Left colon (tissue), 2 donors: Measurements from ENCODE around the gene FSIP2. TPM values are rescaled to one million over a fixed set of nuclear protein-coding genes. Genes with fewer than 3 reads are reported as not detected.

Experiments used
- ATAC-seq: fragments of 200-7000 bp; cut with Tn5 transposase; one replicate; pipeline ENCODE4 v1.9.1; 2020; ENCODE audit warnings: mild to moderate bottlenecking, moderate library complexity
- DNase-seq, 2 donors: peaks; one replicate each; pipeline ENCODE4 v3.0.0-alpha.2; 2020
- intact Hi-C, 2 donors: fragments of 100-400 bp; cut with DNase I in 1 of 2; cut with micrococcal nuclease in 1 of 2; formaldehyde crosslinking; loops; one replicate each; pipeline versions ENCODE4 v1.11.2 to v1.14.0; 2022; cut with DNase I, micrococcal nuclease
- long read RNA-seq: library from polyadenylated mRNA; unstranded; transcript quantifications from one replicate; pipeline ENCODE4 v2.0.0, GENCODE V29; 2021
- total RNA-seq, 2 donors: library from RNA; stranded (reverse); fragmentation: NEBNext Ultra II Directional; extraction: Animal tissue kit (Norgen Biotek cat#: 25700); gene quantifications; one replicate each; pipeline ENCODE4 v1.2.1, GENCODE V29; 2021
- donor health status: DM: no; HTN: no; CAD: no.
- donor health status: DM: yes; HTN: yes; CAD: no.

FSIP2 gene, protein sequence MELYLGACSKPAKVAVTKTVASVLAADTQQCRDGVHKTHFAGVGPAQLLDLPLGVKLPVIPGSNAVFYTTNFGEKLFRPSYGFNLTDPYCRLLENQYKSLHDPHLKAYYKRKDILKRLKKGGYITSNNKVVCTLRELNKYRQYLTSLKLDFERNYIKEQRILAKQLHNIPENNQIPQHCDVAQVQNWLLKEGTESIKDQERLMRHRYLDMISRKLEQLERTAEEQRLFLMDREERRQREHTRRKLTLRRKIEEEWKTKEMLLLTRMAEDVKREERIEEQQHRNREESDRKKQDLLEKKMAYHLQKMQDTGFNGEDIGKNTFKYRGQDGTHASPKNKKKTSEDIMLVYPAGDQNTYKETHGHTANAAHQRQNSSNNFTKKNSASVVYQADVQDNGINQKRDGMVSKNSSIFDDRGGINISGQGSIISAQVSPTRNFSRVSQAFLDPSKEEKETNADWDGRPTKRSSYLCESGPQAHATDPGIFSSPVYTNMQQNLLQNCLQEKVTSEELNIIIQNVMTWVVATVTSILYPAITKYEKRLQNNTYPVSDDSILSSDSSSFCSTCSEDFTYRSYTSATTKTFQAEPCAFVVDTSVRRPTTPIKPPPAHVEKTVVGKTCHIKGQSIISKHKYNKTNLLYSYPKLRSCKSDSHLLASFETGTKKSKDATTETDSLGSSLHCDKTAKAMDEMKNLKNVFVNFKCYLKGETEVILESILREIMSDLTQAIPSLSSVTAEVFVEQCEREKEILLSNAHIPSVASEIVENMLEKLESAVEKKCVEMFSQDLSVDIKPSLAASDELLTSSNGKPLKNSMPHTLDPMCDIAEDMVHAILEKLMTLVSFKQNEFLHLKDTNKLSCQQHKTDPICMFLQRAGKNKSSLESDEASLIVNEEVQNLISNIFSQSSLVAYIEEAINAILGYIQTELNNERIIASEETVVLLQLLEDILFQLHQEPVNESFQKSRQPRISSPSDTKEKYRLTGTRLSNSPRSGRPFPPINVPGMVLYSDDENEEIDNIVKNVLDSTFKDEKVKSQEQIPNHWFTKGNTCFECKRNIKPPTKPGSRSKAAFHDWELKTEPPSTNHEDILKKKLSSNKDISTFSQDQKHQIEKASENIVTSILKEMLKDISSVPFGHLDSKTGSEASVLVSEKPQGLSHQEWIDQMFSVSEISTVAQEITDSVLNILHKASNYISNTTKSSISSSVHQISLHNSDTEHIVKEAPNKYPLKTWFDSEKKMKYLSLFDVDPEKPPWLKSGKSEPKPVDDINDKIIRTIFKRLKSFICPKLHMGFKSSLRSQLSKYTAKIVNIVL (N-terminal part only)
- 10 to 100 TPM; 10.6 to 17.2 TPM for total RNA-seq
- long read RNA-seq, partial matches to known transcripts, result 0 of 9 reads
- long read RNA-seq, other reads (novel, unspliced or antisense), result 9 of 9 reads

DNA sequence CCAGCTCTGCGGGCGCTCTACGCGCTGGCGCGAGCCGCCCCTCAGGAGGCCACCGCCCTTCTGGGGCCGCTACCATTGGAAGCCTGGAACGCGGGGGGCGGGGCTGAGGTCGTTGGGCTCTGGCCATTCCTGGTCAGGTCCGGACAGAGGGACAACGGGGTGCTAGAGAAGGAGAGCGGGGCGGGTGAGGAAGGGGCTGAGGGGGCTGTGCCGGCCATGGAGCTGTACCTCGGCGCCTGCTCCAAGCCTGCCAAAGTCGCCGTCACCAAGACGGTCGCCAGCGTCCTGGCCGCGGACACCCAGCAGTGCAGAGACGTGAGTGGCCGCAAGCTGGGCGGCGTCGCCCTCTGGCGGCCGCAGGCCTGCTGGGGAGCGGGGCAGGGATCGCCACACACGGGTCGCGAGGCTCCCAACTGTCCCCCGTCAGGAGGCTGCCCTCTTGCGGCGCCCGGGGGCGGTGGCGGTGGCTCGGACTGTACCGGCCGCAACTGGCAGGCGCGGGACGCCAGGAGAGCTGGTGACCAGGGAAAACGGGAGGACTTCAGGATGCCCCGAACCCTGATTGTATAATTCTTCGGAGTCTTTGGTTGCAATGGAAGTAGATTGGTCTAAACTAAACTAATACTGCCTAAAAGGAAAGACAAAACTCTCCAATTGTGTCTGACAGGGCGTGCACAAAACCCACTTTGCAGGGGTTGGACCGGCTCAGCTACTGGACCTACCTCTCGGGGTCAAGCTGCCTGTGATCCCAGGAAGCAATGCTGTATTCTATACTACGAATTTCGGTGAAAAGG lies at the start of gene FSIP2:
TSS of gene FSIP2 (plus strand) at position 126 of the 794 bp plus-strand sequence. CDS start at position 217, 91 bp downstream.
- ATAC-seq (peak; percentile 99), DNase-seq (peak; percentile 75 to 83)
- intact Hi-C loops, result no loop called here

DNA sequence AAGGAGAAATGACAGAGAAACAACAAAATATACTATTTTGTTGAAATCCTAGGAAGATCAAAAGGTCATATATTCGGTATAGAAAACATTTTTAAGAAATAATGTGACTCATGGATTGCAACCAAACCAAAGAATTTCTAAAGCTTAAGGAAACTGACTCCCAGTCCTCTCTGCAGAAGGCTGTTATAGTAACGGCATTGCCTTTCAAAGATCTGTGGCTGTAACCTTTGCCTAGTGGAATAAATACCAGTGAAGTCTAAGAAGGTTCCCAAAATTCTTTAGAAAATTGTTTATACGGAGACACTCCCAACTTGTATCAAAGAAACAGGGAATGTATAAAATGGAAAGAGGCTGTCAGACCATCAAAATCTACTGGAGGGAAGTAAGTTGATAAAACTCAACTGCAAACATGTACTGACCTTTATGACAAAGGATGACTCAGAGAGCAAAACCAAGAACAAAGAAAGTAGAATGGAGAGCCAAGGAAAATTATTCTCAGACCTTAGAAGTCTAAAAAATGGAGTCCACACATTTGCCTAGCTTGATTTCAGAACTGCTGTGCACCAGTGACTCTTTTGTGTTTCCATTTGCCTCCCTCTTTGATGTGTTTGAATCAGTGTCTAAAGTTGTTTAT lies 48.6 kb upstream of the FSIP2 start:
- intact Hi-C loops, result no loop called here
- DNase-seq, result no peak
- no peak for ATAC-seq

DNA sequence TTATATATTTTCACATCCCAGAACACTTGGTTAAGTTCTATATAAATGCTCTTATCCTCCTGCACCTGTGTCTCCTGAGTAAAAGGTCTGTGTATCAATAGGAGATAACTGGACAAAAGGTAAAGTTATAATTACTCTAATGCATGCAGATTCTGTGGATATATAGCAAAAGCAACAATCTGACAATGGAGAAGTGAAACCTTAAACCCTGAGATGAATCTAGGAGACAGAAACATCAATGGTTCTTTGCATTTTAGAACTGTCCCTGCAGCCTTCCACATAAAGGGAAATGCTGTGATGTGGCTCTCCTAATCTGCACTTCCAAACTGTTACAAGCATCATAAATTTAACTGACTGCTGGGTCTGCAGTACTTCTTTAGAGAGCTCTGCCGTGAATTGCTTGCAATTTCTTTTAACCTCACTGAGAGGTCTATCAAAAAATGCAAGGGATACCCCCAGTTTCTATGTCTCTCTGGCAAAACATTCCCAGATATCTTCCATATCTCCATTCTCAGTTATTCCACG lies 42.8 kb upstream of the FSIP2 start:
- intact Hi-C loops, result no loop called here
- no peak for ATAC-seq
- DNase-seq, result no peak

DNA sequence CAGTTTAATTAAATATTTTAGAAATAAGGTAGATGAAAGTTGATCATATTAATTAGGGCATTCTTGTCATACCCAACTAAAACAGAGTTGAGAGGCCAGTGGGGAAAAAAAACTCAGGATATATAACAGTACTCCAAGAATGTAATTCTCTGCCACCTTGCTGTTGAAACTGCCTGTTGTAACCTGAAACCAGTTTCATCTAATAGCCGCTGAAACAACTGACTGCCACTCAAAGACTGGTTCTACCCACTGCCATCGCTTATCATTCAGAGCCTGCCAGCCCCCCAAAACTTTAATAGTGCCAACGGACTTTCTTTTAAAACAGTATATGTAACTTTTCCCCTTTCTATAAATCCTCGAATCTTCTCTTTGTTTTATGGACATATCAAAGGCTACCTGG lies 37.7 kb upstream of the FSIP2 start:
- DNase-seq (no peak), ATAC-seq (no peak)
- intact Hi-C loops, result no loop called here

DNA sequence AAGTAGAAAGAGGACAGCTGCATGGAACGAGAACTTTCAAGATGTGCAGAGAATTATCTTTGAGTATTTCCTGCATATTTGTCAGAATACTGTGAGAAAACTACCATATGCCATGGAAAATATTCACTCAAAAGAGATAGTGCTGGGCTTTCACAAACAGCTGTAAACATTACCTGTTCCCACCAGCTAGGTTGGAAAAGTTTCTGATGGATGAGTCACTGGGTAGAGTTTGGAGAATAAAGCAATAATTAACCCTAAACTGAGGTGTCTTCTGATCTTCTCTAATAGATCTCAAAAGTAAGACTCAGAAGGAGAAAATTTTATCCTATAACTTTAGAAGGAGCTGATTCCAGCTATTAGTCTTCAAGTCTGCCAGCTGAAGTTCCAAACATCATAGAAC lies 3.9 kb upstream of the FSIP2 start:
- intact Hi-C loops, result no loop called here
- no peak for ATAC-seq
- DNase-seq, result no peak

DNA sequence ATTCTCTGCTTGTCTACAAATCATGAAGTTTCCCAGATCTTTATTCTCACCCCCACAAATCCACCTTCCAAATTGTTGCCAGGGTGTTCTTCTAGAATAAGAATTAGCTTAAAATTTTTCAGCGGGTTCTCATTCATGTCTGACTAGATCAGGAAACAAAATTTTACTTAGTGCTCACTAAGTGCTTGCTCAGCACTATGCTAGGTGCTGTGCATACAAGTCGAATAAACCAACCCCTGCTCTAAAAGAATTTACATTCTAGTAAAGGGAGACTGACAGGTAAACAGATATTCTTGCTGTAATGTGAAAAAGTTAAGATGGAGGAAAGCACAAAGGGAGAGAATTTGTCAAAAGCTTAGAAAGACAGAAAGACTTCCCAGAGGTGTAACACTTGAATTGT lies 2.4 kb upstream of the FSIP2 start:
- intact Hi-C loops, result no loop called here
- DNase-seq (no peak), ATAC-seq (no peak)

DNA sequence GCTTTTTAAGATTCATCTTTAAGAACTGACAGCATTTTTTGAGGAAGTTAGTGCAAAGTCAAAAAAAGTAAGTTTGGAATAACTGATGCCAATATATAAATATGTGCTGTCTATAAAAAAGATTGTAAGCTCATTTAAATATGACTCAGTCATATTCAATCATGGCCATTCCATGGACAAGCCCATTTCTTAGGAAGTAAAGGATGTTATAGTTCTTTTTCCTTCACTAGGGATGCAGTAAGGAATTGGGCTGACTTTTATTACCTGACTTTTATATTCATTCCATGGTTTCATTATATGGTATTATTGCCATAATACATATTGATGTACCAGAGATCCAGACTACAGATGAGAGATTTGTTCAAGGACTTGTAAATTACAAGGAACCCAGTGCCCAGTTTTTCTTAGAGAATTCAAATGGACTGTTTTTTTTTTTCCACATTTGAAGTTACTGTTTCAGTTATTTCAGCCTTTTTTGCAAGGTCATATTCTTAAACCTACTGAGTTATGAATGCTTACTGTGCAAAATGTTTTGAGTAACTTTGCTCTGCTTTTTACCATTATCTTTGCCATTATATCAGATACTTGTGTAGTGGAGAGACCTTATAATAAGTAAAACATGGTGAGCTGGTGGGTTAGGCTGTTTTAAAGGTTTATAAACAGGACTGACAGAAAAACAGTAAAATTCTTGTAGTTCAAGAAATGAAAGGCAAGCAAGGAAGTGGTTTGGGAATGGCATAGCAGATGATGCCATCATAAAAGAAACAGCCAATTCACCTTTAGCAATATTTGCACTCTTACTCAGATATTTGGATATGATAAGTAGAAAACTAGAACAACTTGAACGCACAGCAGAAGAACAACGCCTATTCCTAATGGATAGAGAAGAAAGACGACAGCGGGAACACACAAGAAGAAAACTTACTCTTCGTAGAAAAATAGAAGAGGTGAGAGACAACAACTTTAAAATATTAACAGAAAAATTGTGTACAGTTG lies 7.6 kb downstream of the FSIP2 start:
- ATAC-seq, result peak; percentile 88
- no peak for DNase-seq
- intact Hi-C loops, result no loop called here

DNA sequence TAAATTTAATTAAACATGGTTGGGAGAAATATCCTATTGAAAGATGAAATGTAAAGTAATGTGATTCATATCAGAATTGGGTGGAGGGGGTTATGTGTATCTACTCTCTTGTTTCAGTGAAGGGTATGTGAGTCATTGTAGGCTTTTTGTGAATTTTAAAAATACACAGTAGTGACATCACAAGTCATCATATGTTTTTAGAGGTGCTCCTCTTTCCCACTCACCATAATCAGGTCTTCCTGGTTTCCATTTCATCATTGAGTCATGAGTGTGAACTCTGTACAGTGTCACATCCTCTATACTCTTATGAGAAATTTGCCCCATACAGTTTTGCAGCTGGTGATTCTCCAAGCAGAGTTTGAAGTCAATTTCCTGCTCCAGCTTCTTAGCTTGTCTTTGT lies 18.8 kb downstream of the FSIP2 start:
- DNase-seq, result no peak
- peak; percentile 55 for ATAC-seq
- intact Hi-C loops, result no loop called here

DNA sequence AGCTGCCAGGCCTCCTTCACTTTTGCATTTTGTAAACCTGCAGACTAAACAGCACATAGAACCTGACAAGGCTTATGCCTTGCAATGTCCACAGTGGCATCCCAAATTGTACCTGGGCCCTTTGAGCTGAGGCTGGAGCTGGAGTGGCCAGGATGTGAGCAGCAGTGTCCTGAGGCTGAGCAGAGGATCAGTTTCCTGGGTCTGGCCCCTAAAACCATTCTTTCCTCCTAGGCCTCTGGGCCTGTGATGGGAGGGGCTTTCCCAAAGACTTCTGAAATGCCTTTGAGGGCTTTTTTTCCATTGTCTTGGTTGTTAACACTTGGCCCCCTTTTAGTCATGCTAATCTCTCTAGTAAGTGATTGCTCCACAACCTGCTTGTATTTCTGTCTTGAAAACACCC lies 32.8 kb downstream of the FSIP2 start:
- ATAC-seq (no peak), DNase-seq (no peak)
- intact Hi-C loops, result no loop called here

DNA sequence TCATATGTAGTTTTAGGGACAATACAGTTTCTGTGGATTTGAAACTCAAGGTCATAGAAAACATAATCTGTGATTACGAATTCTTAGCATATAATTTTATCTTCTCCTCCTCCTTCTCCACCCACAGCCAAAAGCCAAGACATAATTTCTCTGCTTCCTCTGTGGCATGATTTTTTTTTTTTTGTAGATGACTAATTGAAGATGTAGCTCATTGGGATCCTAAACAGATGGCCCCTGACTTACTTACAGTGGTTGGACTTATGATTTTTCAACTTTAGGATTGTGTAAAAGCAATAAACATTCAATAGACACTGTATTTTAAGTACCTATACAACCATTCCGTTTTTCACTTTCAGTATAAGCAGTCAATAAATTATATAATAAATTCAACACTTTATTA lies 42.3 kb downstream of the FSIP2 start:
- intact Hi-C loops, result no loop called here
- DNase-seq (no peak), ATAC-seq (no peak)

DNA sequence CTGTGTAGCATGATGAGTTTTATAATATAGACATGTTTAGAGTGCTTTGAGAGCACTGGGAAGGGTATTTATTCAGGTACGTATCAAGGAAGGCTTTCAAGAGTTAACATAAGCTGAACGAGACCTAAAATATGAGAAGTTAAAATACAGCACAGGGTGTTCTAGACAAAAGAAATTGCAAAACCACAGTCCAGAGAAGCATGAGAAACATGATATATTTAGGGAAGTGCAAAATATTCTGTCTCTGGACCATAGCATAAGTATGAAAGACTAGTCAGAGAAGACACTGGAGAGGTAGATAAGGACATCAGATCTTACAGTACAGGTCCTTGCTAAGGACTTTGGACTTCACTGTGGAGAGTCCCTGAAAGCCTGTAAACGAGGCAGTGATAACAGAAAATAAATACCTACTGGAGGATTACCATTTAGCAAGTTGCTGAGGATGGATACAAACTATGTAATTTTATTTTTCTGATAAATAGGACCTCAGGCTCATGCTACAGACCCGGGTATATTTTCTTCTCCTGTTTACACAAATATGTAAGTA lies 43.7 kb downstream of the FSIP2 start:
- ATAC-seq (peak; percentile 99), DNase-seq (no peak)
- intact Hi-C loops, result no loop called here

DNA sequence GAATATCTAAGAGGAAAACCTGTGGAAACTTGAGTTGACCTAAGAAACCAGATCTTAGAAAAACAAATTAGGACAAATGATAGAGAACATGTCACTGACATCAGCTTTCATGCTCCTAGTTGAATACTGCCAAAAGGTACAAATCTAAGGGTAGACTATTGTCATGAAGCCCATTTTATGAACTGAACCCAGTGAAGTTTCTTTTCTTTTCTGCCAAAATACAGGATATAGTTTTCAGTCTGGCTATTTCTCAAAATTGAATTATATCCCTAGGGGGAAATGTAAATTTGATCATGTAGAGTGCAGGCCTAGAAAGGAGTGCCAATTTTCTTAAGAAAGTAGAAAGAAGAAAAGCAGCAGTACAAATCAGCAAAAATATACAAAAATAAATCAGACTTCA lies 46.6 kb downstream of the FSIP2 start:
- intact Hi-C loops, result no loop called here
- no peak for DNase-seq
- no peak for ATAC-seq

DNA sequence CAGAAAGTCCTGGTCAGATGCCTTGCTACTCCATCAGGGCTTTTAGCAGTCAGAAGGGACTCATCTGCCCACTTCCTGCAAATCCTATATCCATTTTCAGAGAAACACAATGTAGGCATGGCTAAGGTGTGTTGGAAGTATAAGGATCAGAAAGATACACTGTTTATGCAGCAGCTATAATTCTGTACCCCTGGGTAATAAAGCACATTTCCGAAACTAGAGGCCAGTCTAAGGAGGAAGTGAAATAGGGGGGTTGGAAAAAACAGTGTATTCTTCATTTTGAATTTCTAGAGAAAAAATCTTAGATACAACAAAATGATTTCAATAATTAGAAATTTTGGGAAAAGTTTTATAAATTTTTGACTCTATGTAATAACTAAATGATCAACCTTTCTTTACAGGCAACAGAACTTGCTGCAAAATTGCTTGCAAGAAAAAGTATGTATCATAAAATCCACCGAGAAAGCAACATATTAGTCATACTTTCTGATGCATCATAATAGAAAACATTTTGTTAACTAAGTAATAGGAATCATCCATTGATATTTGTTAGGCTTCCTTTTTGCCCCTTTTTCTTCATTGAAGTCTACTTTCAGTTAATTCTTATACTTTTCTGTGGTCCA lies 47.4 kb downstream of the FSIP2 start:
- ATAC-seq (no peak), DNase-seq (no peak)
- intact Hi-C loops, result no loop called here

DNA sequence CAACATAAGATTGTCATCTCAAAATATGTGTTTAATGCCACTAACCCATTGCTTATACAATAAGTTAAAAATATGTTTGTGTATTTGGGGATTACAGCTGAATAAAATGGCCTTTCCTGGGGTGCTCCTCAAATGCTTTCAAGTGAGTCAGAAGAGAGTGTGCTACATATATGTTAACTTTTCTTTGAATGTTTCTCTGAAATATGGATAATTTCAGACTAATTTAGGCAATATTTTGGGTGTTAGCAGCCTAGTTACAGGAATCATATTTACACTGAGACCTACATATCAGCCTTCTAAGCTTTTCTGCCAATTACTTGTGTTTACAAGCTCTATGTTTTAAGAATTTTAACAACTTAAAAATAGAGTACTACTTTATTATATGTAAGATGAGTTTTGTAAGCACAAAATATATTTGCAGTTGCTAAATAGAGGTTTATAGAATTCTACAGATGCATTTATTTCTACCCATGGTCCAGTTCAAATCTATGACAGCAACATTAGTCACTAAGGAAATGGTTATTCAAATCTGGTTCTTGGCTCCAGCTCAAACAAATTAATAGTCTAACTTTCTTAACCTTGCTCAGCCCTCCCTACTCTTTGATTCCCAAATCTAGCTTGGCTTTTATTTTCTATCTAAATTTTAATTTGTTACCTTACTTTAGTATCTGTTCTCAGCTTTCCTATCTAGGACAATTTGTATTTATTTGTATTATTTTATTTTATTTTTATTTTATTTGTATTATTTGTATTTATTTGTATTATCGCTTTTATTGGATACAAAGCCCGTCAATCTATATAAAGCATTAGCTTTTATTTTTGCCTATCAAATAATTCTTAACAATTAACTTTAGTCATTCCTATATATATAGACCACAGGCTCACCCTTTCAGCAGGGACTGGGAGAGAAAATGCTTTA lies 48.9 kb downstream of the FSIP2 start:
- intact Hi-C loops, result no loop called here
- ATAC-seq (no peak), DNase-seq (no peak)

DNA sequence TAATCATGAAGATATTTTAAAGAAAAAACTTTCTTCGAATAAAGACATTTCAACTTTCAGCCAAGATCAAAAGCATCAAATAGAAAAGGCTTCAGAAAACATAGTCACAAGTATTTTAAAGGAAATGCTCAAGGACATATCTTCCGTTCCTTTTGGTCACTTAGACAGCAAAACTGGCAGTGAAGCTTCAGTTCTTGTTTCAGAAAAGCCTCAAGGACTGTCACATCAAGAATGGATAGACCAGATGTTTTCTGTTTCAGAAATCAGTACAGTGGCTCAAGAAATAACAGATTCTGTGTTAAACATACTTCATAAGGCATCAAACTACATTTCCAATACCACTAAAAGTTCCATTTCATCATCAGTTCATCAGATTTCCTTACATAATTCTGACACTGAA lies 51.8 kb downstream of the FSIP2 start:
- intact Hi-C loops, result no loop called here
- DNase-seq, result no peak
- ATAC-seq, result no peak
